ENCODE results near the gene BICDL2. TPM values are rescaled to one million over a fixed set of nuclear protein-coding genes. Genes with fewer than 3 reads are reported as not detected.

BICDL2 gene
- total and polyA plus RNA-seq, 2 of the 8 experiments (the other 6 are each of a cell fraction or from before 2014, with no cell fraction given), result 7.3 to 15.9 TPM

- Histone ChIP-seq H2BK120ac (replicated peaks; ENCODE audit: low read depth, low read length) (peak overlapping the region; percentile 68), H4K91ac (replicated peaks; ENCODE audit: insufficient read length, low read length) (peak overlapping the region; percentile 65), H2BK20ac (ENCODE audit: low read length) (no peak overlapping the region), H3K27me3 (replicated peaks in 1 of 4; ENCODE audit: control insufficient read depth in 3 of 4, extremely low read depth in 1 of 4, insufficient read depth in 3 of 4, low read length in 3 of 4) (no peaks in the 10 kb centered on the region; a peak in 1 of 7 replicates), H3K79me2 (ENCODE audit: control insufficient read depth in 1 of 2, insufficient read depth in 2 of 2, low read length in 2 of 2) (peaks cover 0 to 8% of the 10 kb centered on the region in 2 experiments; a peak in 2 of 4 replicates), H2BK15ac (ENCODE audit: low read length) (no peak overlapping the region), H3K4me3 (ENCODE audit: extremely low read depth in 1 of 4, insufficient read depth in 2 of 4, low read depth in 3 of 4, low read length in 4 of 4) (no peak overlapping the region; a peak in 1 of 8 replicates), H2AFZ (ENCODE audit: low read length) (no peak overlapping the region), H3K9me3 (ENCODE audit: insufficient read depth in 2 of 2, low read depth in 1 of 2, low read length in 1 of 2) (no peaks in the 10 kb centered on the region), H3K4me1 (replicated peaks in 1 of 4; ENCODE audit: control insufficient read depth in 3 of 4, insufficient read depth in 4 of 4, low read length in 3 of 4) (peaks cover 3 to 23% (median 14%) of the 10 kb centered on the region in 4 experiments), H3K27ac (ENCODE audit: low read depth, low read length) (no peak overlapping the region), H2BK5ac (ENCODE audit: low read depth, low read length) (no peak overlapping the region), H3K23me2 (ENCODE audit: low read depth, low read length) (peaks cover 12% of the 10 kb centered on the region; the same call in 1 of the 2 replicates), H3K79me1 (ENCODE audit: low read depth, low read length) (peaks cover 4% of the 10 kb centered on the region), H3K56ac (replicated peaks; ENCODE audit: insufficient read length, low read depth, low read length) (no peak overlapping the region), H2BK12ac (ENCODE audit: low read depth, low read length) (no peak overlapping the region), H2AK5ac (ENCODE audit: low read depth, low read length) (peak overlapping the region; percentile 82; the same call in 1 of the 2 replicates), H3K9ac (replicated peaks in 1 of 4; ENCODE audit: extremely low read depth in 1 of 4, low read depth in 3 of 4, low read length in 3 of 4) (no peak overlapping the region), H3K14ac (ENCODE audit: insufficient read length) (no peak overlapping the region), H3K4ac (replicated peaks; ENCODE audit: insufficient read length, low read depth, low read length) (no peak overlapping the region), H4K20me1 (replicated peaks in 1 of 2; ENCODE audit: control insufficient read depth in 1 of 2, insufficient read depth in 2 of 2, low read length in 2 of 2) (peaks cover 5 to 14% of the 10 kb centered on the region in 2 experiments), H3K18ac (ENCODE audit: extremely low read depth, low read length) (no peak overlapping the region; the same call in 1 of the 2 replicates), H3K36me3 (ENCODE audit: control insufficient read depth in 2 of 4, insufficient read depth in 4 of 4, low read length in 3 of 4) (peaks cover 0 to 4% (median 0%) of the 10 kb centered on the region in 4 experiments; a peak in 2 of 8 replicates), H3K4me2 (ENCODE audit: insufficient read depth in 1 of 2, low read depth in 2 of 2, low read length in 2 of 2) (peak overlapping the region in 1 of 2 experiments; percentile 38; a peak in 1 of 4 replicates), H4K8ac (ENCODE audit: extremely low read depth, insufficient read depth, low read length) (no peak overlapping the region), H3K23ac (ENCODE audit: insufficient read length) (no peak overlapping the region), H4K5ac (ENCODE audit: insufficient read length, low read depth, low read length) (no peak overlapping the region)
- CTCF ChIA-PET (ENCODE audit: partially characterized antibody), result interaction anchor here (0.8 to 3.7 kb wide), 21 partner anchors 9 to 76 kb away, joined by 3 to 27 read pairs (median 5); no protein-coding TSS in a partner anchor
- POLR2A ChIA-PET (ENCODE audit: partially characterized antibody), result interaction anchor here (1.1 to 25.4 kb wide), 8 partner anchors 9 to 43 kb away, joined by 5 to 455 read pairs (median 28); partner anchors contain the start of genes CLDN6, HCFC1R1, KREMEN2 and PAQR4
- FAIRE-seq (no peak), DNase-seq (ENCODE audit: low read depth in 1 of 2, low spot score in 2 of 2) (no peak)
- 81% methylated on average over 5 of the region's 5 CpGs; no CpG with 5 or more reads in 1 of the 2 experiments for WGBS, 2 experiments (ENCODE audit: extremely low coverage in 1 of 2, insufficient coverage in 1 of 2, insufficient read length in 1 of 2, insufficient replicate concordance in 2 of 2, low coverage in 1 of 2, low lambda C conversion rate in 2 of 2, missing lambda C conversion rate in 1 of 2)
- TF ChIP-seq CREB1 (IDR thresholded peaks at IDR 0.05) (no peak), YY1 (IDR thresholded peaks at IDR 0.05; ENCODE audit: low read depth, low read length) (no peak), MAX (IDR thresholded peaks at IDR 0.05) (no peak), SP2 (IDR thresholded peaks at IDR 0.05; ENCODE audit: low read length) (no peak), TCF12 (IDR thresholded peaks at IDR 0.05; ENCODE audit: low read depth, low read length) (no peak), JUND (IDR thresholded peaks at IDR 0.05; ENCODE audit: low read length) (no peak)
These were observed 54.3 kb downstream of the BICDL2 start for GRCh38 chr16:2982402-2982801.

All from H1 (cell line).